ENCODE measurements around the gene LRP1B.

DNA sequence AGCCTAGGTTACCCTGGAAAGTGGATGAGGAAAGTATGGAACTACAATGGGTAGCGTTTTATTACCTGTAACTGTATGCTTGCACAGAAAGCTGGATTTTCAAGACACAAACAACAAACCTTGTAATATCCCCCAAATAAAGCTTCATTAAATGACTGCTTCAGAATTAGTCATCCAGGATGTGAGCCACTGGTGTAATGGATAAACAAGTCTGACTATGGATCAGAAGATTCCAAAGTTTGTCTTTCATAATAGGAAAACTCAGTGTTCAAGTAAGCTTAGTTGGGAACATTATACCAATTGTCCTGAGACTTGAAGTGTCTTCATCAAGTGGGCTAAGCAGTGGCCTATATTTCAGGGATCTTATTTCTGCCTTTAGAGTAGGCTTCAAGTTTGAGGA is 518.8 kb downstream of the LRP1B start:
- TF ChIP-seq, protein P1, sequence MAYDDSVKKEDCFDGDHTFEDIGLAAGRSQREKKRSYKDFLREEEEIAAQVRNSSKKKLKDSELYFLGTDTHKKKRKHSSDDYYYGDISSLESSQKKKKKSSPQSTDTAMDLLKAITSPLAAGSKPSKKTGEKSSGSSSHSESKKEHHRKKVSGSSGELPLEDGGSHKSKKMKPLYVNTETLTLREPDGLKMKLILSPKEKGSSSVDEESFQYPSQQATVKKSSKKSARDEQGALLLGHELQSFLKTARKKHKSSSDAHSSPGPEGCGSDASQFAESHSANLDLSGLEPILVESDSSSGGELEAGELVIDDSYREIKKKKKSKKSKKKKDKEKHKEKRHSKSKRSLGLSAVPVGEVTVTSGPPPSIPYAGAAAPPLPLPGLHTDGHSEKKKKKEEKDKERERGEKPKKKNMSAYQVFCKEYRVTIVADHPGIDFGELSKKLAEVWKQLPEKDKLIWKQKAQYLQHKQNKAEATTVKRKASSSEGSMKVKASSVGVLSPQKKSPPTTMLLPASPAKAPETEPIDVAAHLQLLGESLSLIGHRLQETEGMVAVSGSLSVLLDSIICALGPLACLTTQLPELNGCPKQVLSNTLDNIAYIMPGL (CRISPR knock-in tag; IDR thresholded peaks at IDR 0.05), result no peak
- TF ChIP-seq, protein P2, sequence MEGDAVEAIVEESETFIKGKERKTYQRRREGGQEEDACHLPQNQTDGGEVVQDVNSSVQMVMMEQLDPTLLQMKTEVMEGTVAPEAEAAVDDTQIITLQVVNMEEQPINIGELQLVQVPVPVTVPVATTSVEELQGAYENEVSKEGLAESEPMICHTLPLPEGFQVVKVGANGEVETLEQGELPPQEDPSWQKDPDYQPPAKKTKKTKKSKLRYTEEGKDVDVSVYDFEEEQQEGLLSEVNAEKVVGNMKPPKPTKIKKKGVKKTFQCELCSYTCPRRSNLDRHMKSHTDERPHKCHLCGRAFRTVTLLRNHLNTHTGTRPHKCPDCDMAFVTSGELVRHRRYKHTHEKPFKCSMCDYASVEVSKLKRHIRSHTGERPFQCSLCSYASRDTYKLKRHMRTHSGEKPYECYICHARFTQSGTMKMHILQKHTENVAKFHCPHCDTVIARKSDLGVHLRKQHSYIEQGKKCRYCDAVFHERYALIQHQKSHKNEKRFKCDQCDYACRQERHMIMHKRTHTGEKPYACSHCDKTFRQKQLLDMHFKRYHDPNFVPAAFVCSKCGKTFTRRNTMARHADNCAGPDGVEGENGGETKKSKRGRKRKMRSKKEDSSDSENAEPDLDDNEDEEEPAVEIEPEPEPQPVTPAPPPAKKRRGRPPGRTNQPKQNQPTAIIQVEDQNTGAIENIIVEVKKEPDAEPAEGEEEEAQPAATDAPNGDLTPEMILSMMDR (IDR thresholded peaks at IDR 0.05), result no peak
- no peak for TF ChIP-seq ZNF317 (CRISPR knock-in tag; IDR thresholded peaks at IDR 0.05; ENCODE audit: borderline replicate concordance, low read depth)
- TF ChIP-seq FOXK1 (CRISPR knock-in tag; IDR thresholded peaks at IDR 0.05), result no peak
- TF ChIP-seq, protein P3, sequence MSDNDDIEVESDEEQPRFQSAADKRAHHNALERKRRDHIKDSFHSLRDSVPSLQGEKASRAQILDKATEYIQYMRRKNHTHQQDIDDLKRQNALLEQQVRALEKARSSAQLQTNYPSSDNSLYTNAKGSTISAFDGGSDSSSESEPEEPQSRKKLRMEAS (CRISPR knock-in tag; IDR thresholded peaks at IDR 0.05), result no peak
- TF ChIP-seq ATF1 (CRISPR knock-in tag; IDR thresholded peaks at IDR 0.05), result no peak
- TF ChIP-seq, protein P4, sequence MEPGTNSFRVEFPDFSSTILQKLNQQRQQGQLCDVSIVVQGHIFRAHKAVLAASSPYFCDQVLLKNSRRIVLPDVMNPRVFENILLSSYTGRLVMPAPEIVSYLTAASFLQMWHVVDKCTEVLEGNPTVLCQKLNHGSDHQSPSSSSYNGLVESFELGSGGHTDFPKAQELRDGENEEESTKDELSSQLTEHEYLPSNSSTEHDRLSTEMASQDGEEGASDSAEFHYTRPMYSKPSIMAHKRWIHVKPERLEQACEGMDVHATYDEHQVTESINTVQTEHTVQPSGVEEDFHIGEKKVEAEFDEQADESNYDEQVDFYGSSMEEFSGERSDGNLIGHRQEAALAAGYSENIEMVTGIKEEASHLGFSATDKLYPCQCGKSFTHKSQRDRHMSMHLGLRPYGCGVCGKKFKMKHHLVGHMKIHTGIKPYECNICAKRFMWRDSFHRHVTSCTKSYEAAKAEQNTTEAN (CRISPR knock-in tag; IDR thresholded peaks at IDR 0.05), result no peak
- TF ChIP-seq, protein P5, sequence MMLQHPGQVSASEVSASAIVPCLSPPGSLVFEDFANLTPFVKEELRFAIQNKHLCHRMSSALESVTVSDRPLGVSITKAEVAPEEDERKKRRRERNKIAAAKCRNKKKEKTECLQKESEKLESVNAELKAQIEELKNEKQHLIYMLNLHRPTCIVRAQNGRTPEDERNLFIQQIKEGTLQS (CRISPR knock-in tag; conservative IDR thresholded peaks at IDR 0.05), result no peak

All from WTC11 (cell line).